Breast epithelium (tissue), 4 donors: ENCODE results near the gene TSPAN1. TPM values are rescaled to one million over a fixed set of nuclear protein-coding genes. Genes with fewer than 3 reads are reported as not detected.

Source experiments
- DNase-seq, 2 donors: peaks; one replicate each; pipeline ENCODE4 v3.0.0-alpha.2; 2019; ENCODE audit warnings: low spot score in 2 of 2
- H3K27ac ChIP-seq, 2 donors: fragments of 200-600 bp; sonication (generic) in 1 of 2; one replicate each; pipeline ENCODE4 v1.5.1; 2016 to 2019; ENCODE audit warnings: mild to moderate bottlenecking in 1 of 2
- H3K27me3 ChIP-seq, 2 donors: fragments of 200-600 bp; sonication (generic) in 1 of 2; one replicate each; pipeline versions ENCODE4 v1.5.1 to v1.6.0; 2017 to 2019; ENCODE audit warnings: control low read depth in 1 of 2, mild to moderate bottlenecking in 1 of 2
- H3K36me3 ChIP-seq: fragments of 200-600 bp; one replicate; pipeline ENCODE4 v1.5.1; 2019
- H3K4me1 ChIP-seq, 2 donors: fragments of 200-600 bp; sonication (generic); one replicate each; pipeline ENCODE4 v1.5.1; 2016 to 2019; ENCODE audit warnings: control low read depth in 1 of 2
- H3K4me3 ChIP-seq, 3 donors: fragments of 200-600 bp; sonication (generic); 1 replicate in 2 of 3; 2 replicates in 1 of 3; pipeline ENCODE4 v1.5.1; 2016 to 2019; ENCODE audit warnings: mild to moderate bottlenecking in 3 of 3, moderate library complexity in 2 of 3
- H3K9me3 ChIP-seq, 2 donors: fragments of 200-600 bp; sonication (generic) in 1 of 2; one replicate each; pipeline ENCODE4 v1.5.1; 2016 to 2019; ENCODE audit warnings: control low read depth in 1 of 2
- POLR2A ChIP-seq: fragments of 450-650 bp; IDR thresholded peaks from one replicate; pipeline ENCODE4 v1.6.1; 2016; ENCODE audit warnings: antibody characterized with exemption, mild to moderate bottlenecking, moderate library complexity
- POLR2AphosphoS5 ChIP-seq, 3 donors: sonication (generic); formaldehyde crosslinking; IDR thresholded peaks; one replicate each; pipeline ENCODE4 v1.6.1; 2017; ENCODE audit warnings: antibody characterized with exemption in 3 of 3
- intact Hi-C: fragments of 100-400 bp; cut with DNase I; formaldehyde crosslinking; loops from one replicate; pipeline ENCODE4 v1.15.1; 2023; ENCODE audit warnings: low total_unique reads
- total RNA-seq, 3 donors: library from RNA; depleted of rRNA; stranded (reverse); fragments of >200 nt; gene quantifications; one replicate each; pipeline ENCODE4 v1.1.0, GENCODE V29; 2016
- TF ChIP-seq, protein P1 (sequence below), 3 donors: fragments of 450-650 bp; IDR thresholded peaks; one replicate each; pipeline ENCODE4 v1.5.1; 2016 to 2017; ENCODE audit warnings: antibody characterized with exemption in 3 of 3, mild to moderate bottlenecking in 3 of 3, moderate library complexity in 3 of 3

The TSPAN1 gene
- total RNA-seq, 3 donors from 2014 or later = 0.48 to 26.2 (median 8.9) TPM

DNA sequence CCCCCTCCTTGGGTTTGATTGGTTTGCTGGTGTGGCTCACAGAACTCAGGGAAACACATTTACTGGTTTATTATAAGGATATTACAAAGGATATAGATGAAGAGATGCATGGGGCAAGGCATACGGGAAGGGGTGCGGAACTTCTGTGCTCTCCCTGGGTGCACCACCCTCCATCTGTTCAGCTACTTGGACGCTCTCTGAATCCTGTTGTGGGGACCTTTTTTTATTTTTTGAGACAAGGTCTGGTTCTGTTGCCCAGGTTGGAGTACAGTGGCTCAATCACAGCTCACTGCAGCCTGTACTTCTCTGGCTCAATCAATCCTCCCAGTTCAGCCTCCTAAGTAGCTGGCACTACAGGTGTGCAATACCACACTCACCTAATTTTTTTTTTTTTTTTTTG, 35.7 kb downstream of the TSPAN1 start:
- TF ChIP-seq, protein P1, sequence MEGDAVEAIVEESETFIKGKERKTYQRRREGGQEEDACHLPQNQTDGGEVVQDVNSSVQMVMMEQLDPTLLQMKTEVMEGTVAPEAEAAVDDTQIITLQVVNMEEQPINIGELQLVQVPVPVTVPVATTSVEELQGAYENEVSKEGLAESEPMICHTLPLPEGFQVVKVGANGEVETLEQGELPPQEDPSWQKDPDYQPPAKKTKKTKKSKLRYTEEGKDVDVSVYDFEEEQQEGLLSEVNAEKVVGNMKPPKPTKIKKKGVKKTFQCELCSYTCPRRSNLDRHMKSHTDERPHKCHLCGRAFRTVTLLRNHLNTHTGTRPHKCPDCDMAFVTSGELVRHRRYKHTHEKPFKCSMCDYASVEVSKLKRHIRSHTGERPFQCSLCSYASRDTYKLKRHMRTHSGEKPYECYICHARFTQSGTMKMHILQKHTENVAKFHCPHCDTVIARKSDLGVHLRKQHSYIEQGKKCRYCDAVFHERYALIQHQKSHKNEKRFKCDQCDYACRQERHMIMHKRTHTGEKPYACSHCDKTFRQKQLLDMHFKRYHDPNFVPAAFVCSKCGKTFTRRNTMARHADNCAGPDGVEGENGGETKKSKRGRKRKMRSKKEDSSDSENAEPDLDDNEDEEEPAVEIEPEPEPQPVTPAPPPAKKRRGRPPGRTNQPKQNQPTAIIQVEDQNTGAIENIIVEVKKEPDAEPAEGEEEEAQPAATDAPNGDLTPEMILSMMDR (IDR thresholded peaks at IDR 0.05) = no peak
- intact Hi-C loops = no loop called here
- no peak for DNase-seq
- Histone ChIP-seq H3K36me3 (no peaks in the 10 kb centered on the region), H3K27ac (no peak overlapping the region), H3K9me3 (no peaks in the 10 kb centered on the region), H3K4me1 (no peaks in the 10 kb centered on the region), H3K4me3 (no peak overlapping the region), H3K27me3 (no peaks in the 10 kb centered on the region)

DNA sequence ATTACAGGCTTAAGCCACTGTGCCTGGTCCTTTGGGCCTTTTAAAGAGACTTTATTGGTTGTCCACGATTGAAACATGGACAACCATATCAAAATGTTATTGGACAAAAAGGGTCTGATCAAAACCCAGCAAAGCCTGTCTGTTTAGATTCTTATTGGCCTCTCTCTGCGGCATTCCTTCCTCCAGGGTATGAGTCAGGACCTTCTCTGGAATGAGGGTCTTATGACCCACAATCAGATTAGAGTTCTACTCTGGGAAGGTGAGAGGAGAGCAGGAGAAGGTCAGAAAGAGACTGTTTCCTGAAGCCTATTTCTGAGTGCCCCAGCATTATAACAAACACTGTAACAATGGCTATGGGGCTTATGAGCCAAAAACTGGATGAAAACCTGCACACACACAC, 36.2 kb downstream of the TSPAN1 start:
- H3K36me3 ChIP-seq = no peaks in the 10 kb centered on the region
- no peaks in the 10 kb centered on the region for H3K4me1 ChIP-seq
- no peak overlapping the region for H3K27ac ChIP-seq
- intact Hi-C loops = no loop called here
- TF ChIP-seq, protein P1 (IDR thresholded peaks at IDR 0.05) = no peak
- TF ChIP-seq POLR2A (no peak), POLR2AphosphoS5 (IDR thresholded peaks at IDR 0.05) (no peak)
- H3K27me3 ChIP-seq = no peaks in the 10 kb centered on the region
- no peak for DNase-seq
- H3K4me3 ChIP-seq = no peak overlapping the region
- no peaks in the 10 kb centered on the region for H3K9me3 ChIP-seq

DNA sequence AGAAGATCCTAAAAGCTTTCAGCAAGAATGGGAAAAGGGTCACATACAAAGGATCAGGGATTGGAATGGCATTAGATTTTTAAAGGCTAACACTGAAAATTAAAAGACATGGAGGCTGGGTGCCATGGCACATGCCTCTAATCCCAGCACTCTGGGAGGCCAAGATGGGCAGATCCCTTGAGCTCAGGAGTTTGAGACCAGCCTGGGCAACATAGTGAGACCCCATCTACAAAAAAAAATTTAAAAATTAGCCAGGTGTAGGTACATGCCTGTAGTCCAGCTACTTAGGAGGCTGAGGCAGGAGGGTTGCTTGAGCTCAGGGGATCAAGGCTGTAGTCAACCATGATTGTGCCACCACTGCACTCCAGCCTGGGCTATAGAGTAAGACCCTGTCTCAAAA, 40.6 kb downstream of the TSPAN1 start:
- Histone ChIP-seq H3K4me3 (no peak overlapping the region), H3K27ac (no peak overlapping the region), H3K27me3 (no peaks in the 10 kb centered on the region), H3K9me3 (no peaks in the 10 kb centered on the region), H3K36me3 (no peaks in the 10 kb centered on the region), H3K4me1 (no peaks in the 10 kb centered on the region)
- intact Hi-C loops = no loop called here
- TF ChIP-seq, protein P1 (IDR thresholded peaks at IDR 0.05) = no peak
- no peak for TF ChIP-seq POLR2A
- TF ChIP-seq POLR2AphosphoS5 (IDR thresholded peaks at IDR 0.05) = no peak
- DNase-seq = no peak

DNA sequence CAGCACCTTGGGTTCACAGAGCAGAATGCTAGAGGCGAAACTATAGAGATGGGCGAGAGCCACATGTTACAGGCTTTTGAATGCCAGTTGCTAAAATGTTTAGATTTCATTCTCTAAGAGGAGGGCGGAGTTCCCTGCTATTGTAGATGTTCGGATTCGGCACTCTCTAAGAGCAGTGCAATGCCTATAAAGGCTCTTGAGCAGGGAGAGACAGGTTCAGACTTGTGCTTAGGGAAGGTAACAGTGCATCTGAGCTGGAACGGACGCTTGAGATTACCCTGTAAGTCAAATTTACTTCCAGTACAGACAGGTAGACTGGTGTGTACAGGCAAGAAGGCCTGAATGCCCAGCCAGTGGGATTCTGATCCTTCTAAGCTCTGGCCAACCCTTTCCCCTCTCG, 43.6 kb downstream of the TSPAN1 start:
- Histone ChIP-seq H3K4me3 (no peak overlapping the region), H3K27me3 (no peaks in the 10 kb centered on the region), H3K27ac (peak overlapping the region; percentile 76 to 78), H3K36me3 (no peaks in the 10 kb centered on the region), H3K9me3 (no peaks in the 10 kb centered on the region), H3K4me1 (no peaks in the 10 kb centered on the region)
- no peak for DNase-seq
- TF ChIP-seq POLR2AphosphoS5 (IDR thresholded peaks at IDR 0.05) (no peak), POLR2A (no peak)
- TF ChIP-seq, protein P1 (IDR thresholded peaks at IDR 0.05) = no peak
- intact Hi-C loops = no loop called here

DNA sequence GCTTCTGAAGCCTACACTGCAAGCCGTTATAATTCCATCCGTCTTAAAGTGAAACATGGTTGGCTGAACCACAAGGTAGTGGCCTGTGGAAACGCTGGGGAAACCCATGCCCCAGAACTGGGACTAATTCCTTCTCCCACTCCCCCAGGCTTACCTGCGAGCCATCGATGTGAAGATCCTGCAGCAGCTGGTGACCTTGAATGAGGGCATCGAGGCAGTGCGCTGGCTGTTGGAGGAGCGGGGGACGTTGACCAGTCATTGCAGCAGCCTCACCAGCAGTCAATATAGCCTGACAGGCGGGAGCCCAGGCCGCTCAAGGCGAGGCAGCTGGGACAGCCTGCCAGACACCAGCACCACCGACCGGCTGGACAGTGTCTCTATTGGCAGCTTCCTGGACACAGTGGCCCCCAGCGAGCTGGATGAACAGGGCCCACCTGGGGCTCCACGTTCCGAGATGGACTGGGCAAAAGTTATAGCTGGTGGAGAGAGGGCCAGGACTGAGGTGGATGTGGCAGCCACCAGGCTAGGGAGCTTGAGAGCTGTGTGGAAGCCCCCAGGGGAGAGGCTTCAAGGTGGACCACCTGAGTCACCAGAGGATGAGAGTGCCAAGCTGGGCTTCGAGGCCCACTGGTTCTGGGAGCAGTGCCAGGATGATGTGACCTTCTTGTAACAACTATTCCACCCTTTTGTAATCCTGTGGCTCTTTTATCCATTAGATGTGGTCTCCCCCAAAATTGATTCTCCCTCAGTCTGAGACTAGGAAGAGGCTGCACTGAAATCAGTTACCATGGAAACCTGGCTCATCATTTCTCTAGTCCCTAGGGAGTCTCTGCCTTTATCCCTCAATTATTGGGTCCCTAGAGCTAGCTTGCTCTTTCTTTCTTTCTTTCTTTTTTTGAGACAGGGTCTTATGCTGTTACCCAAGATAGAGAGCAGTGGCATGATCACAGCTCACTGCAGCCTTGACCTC, 44.9 kb downstream of the TSPAN1 start:
- TF ChIP-seq POLR2A = no peak
- no peak for TF ChIP-seq POLR2AphosphoS5 (IDR thresholded peaks at IDR 0.05)
- TF ChIP-seq, protein P1 (IDR thresholded peaks at IDR 0.05) = no peak
- H3K9me3 ChIP-seq = no peaks in the 10 kb centered on the region
- no peak overlapping the region for H3K4me3 ChIP-seq
- H3K4me1 ChIP-seq = no peaks in the 10 kb centered on the region
- intact Hi-C loops = no loop called here
- H3K36me3 ChIP-seq = no peaks in the 10 kb centered on the region
- H3K27ac ChIP-seq = no peak overlapping the region
- H3K27me3 ChIP-seq = no peaks in the 10 kb centered on the region
- no peak for DNase-seq
